ENCODE data around the gene NACC2.

The NACC2 gene

GRCh38 chr9:135957431-135957830 lies 137.7 kb downstream of the NACC2 start:
- no peak overlapping the region for H3K4me2 ChIP-seq (ENCODE audit: low read length)
- H3K9me3 ChIP-seq (ENCODE audit: insufficient read depth, low read length), result no peaks in the 10 kb centered on the region
- TF ChIP-seq EZH2phosphoT487 (IDR thresholded peaks at IDR 0.05; ENCODE audit: low read depth) (no peak), CTCF (IDR thresholded peaks at IDR 0.05; ENCODE audit: low read depth, low read length) (no peak)
- H4K20me1 ChIP-seq (ENCODE audit: insufficient read depth, low read length), result peaks cover 7% of the 10 kb centered on the region; the same call in 1 of the 2 replicates
- H3K9ac ChIP-seq (ENCODE audit: low read length), result no peak overlapping the region
- H3K27ac ChIP-seq (ENCODE audit: low read length), result no peak overlapping the region
- no peak overlapping the region for H2AFZ ChIP-seq (ENCODE audit: low read depth, low read length)
- H3K4me1 ChIP-seq (ENCODE audit: low read length), result peaks cover 16% of the 10 kb centered on the region
- peaks cover 10% of the 10 kb centered on the region for H3K36me3 ChIP-seq (replicated peaks; ENCODE audit: low read depth, low read length)
- no peaks in the 10 kb centered on the region for H3K27me3 ChIP-seq (ENCODE audit: low read depth, low read length)
- H3K79me2 ChIP-seq (ENCODE audit: low read length), result peaks cover 56% of the 10 kb centered on the region
- H3K4me3 ChIP-seq (ENCODE audit: low read length), result no peak overlapping the region

GRCh38 chr9:135956802-135957174 lies 138.3 kb downstream of the NACC2 start:
- peaks cover 10% of the 10 kb centered on the region for H3K4me1 ChIP-seq (ENCODE audit: low read length)
- TF ChIP-seq CTCF (IDR thresholded peaks at IDR 0.05; ENCODE audit: low read depth, low read length) (no peak), EZH2phosphoT487 (IDR thresholded peaks at IDR 0.05; ENCODE audit: low read depth) (no peak)
- H3K27ac ChIP-seq (ENCODE audit: low read length), result no peak overlapping the region
- peaks cover 56% of the 10 kb centered on the region for H3K79me2 ChIP-seq (ENCODE audit: low read length)
- no peak overlapping the region for H3K9ac ChIP-seq (ENCODE audit: low read length)
- no peak overlapping the region for H3K4me2 ChIP-seq (ENCODE audit: low read length)
- H4K20me1 ChIP-seq (ENCODE audit: insufficient read depth, low read length), result peaks cover 7% of the 10 kb centered on the region; the same call in 1 of the 2 replicates
- no peak overlapping the region for H3K4me3 ChIP-seq (ENCODE audit: low read length)
- no peaks in the 10 kb centered on the region for H3K9me3 ChIP-seq (ENCODE audit: insufficient read depth, low read length)
- no peak overlapping the region for H2AFZ ChIP-seq (ENCODE audit: low read depth, low read length)
- H3K27me3 ChIP-seq (ENCODE audit: low read depth, low read length), result no peaks in the 10 kb centered on the region
- H3K36me3 ChIP-seq (replicated peaks; ENCODE audit: low read depth, low read length), result peaks cover 15% of the 10 kb centered on the region

Measured in OCI-LY3 (cell line).